ENCODE data around the gene MAG. TPM values are rescaled to one million over a fixed set of nuclear protein-coding genes. Genes with fewer than 3 reads are reported as not detected.

The MAG gene
- total and polyA plus RNA-seq, 10 of the 15 experiments (the other 5 are each of a cell fraction or from before 2014, with no cell fraction given), result 0.03 to 0.82 (median 0.17) TPM; not detected in 2

DNA sequence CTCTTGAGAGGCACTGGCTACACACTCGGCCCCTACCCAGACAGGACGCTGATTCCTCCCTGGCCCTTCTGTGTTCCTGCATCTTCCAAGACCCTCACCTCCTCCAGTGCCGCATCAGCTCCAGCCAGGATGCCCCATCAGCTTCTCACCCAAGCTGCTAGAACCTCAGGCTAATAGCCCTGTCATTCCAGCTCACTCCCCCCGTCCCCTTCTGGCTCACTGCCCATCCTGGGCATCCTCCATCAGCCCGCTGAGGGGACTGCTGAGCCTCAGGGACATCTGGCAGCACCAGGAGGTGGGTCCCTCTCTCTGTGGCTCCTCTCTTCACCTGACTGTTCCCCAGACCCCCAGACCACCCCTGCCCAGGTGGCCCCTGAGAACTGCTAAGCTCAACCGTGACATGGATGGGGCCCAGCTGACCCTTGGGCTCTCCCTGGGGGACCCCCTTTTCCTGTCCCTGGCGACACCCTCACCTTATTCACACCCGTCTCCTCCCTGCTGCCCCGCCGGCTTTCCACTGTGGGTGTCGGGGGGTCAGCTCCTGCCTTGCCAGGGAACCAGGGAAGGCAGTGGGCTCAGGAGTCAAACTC is 71.1 kb downstream of the MAG start:
- no peak overlapping the region for H2AFZ ChIP-seq (ENCODE audit: control insufficient read depth, low read depth, low read length)
- TF ChIP-seq POLR2AphosphoS5 (IDR thresholded peaks at IDR 0.05; ENCODE audit: low read length) (no peak), SUZ12 (IDR thresholded peaks at IDR 0.05; ENCODE audit: unreplicated experiment) (no peak), POLR2AphosphoS2 (IDR thresholded peaks at IDR 0.05; ENCODE audit: low read depth, low read length) (no peak), RCOR1 (conservative IDR thresholded peaks at IDR 0.05; ENCODE audit: low read depth, low read length) (no peak), BCL11A (IDR thresholded peaks at IDR 0.05; ENCODE audit: low read depth, low read length) (no peak), HDAC6 (IDR thresholded peaks at IDR 0.05; ENCODE audit: unreplicated experiment) (no peak), TCF7 (IDR thresholded peaks at IDR 0.05; ENCODE audit: borderline replicate concordance) (no peak), JUNB (IDR thresholded peaks at IDR 0.05) (no peak), FOXK2 (IDR thresholded peaks at IDR 0.05) (no peak), ESRRA (IDR thresholded peaks at IDR 0.05; ENCODE audit: low read length) (no peak), ZNF274 (IDR thresholded peaks at IDR 0.05; ENCODE audit: insufficient read depth, insufficient read length) (no peak), NR2C2 (IDR thresholded peaks at IDR 0.05; ENCODE audit: borderline replicate concordance, control insufficient read depth, insufficient read length, low read depth) (no peak), KDM1A (IDR thresholded peaks at IDR 0.05; ENCODE audit: borderline replicate concordance) (no peak)
- TF ChIP-seq, protein P1, sequence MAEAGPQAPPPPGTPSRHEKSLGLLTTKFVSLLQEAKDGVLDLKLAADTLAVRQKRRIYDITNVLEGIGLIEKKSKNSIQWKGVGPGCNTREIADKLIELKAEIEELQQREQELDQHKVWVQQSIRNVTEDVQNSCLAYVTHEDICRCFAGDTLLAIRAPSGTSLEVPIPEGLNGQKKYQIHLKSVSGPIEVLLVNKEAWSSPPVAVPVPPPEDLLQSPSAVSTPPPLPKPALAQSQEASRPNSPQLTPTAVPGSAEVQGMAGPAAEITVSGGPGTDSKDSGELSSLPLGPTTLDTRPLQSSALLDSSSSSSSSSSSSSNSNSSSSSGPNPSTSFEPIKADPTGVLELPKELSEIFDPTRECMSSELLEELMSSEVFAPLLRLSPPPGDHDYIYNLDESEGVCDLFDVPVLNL (IDR thresholded peaks at IDR 0.05; ENCODE audit: low read depth, low read length), result no peak
- TF ChIP-seq, protein P2, sequence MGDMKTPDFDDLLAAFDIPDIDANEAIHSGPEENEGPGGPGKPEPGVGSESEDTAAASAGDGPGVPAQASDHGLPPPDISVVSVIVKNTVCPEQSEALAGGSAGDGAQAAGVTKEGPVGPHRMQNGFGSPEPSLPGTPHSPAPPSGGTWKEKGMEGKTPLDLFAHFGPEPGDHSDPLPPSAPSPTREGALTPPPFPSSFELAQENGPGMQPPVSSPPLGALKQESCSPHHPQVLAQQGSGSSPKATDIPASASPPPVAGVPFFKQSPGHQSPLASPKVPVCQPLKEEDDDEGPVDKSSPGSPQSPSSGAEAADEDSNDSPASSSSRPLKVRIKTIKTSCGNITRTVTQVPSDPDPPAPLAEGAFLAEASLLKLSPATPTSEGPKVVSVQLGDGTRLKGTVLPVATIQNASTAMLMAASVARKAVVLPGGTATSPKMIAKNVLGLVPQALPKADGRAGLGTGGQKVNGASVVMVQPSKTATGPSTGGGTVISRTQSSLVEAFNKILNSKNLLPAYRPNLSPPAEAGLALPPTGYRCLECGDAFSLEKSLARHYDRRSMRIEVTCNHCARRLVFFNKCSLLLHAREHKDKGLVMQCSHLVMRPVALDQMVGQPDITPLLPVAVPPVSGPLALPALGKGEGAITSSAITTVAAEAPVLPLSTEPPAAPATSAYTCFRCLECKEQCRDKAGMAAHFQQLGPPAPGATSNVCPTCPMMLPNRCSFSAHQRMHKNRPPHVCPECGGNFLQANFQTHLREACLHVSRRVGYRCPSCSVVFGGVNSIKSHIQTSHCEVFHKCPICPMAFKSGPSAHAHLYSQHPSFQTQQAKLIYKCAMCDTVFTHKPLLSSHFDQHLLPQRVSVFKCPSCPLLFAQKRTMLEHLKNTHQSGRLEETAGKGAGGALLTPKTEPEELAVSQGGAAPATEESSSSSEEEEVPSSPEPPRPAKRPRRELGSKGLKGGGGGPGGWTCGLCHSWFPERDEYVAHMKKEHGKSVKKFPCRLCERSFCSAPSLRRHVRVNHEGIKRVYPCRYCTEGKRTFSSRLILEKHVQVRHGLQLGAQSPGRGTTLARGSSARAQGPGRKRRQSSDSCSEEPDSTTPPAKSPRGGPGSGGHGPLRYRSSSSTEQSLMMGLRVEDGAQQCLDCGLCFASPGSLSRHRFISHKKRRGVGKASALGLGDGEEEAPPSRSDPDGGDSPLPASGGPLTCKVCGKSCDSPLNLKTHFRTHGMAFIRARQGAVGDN (IDR thresholded peaks at IDR 0.05), result no peak
- H3K36me3 ChIP-seq (ENCODE audit: control insufficient read depth in 2 of 2, insufficient read depth in 2 of 2, low read length in 1 of 2), result no peaks in the 10 kb centered on the region
- in situ Hi-C loops (cut with MboI), result no loop called here
- no peak overlapping the region for H3K27ac ChIP-seq (ENCODE audit: control insufficient read depth, insufficient read depth)
- 0 out of 4 replicates have a peak, but pooled peaks cover 0 to 2% of the 10 kb centered on the region in 2 experiments for H3K27me3 ChIP-seq (replicated peaks in 1 of 2; ENCODE audit: control insufficient read depth in 2 of 2, insufficient read depth in 2 of 2, low read length in 1 of 2)
- BruUV-seq (replicated peaks), result no TSS peak
- FAIRE-seq (no peak), DNase-seq (ENCODE audit: low read depth, low spot score) (no peak), ATAC-seq (no peak)
- RAD21 ChIA-PET (ENCODE audit: unreplicated experiment), result interaction anchor here (0.6 to 2.1 kb wide), 5 partner anchors 10 to 221 kb away, joined by 3 to 7 read pairs (median 3); no protein-coding TSS in a partner anchor
- no peaks in the 10 kb centered on the region for H3K79me2 ChIP-seq (ENCODE audit: control insufficient read depth, insufficient read depth, low read length)
- POLR2A ChIA-PET, result no interaction called here
- CTCF ChIA-PET, result interaction anchor here (1.2 kb wide), 1 partner anchor 147 kb away, joined by 3 read pairs; no protein-coding TSS in a partner anchor
- no peaks in the 10 kb centered on the region for H4K20me1 ChIP-seq (ENCODE audit: control insufficient read depth, insufficient read depth)
- H3K4me3 ChIP-seq, result no peak overlapping the region
- H3K9me3 ChIP-seq (replicated peaks; ENCODE audit: control insufficient read depth, insufficient read depth, low read length), result no peaks in the 10 kb centered on the region
- intact Hi-C loops (cut with micrococcal nuclease; ENCODE audit: unreplicated experiment), result no loop called here
- H3K4me2 ChIP-seq (ENCODE audit: control insufficient read depth, insufficient read depth), result no peak overlapping the region
- H3K9ac ChIP-seq (ENCODE audit: control insufficient read depth, insufficient read depth, low read length), result no peak overlapping the region
- 38% methylated on average over 10 of the region's 11 CpGs for WGBS (ENCODE audit: insufficient coverage, insufficient replicate concordance, low lambda C conversion rate, missing lambda C conversion rate)
- SMC1A ChIA-PET (ENCODE audit: uncharacterized antibody, unreplicated experiment), result interaction anchor here (1.1 to 1.7 kb wide), 3 partner anchors 11 to 24 kb away, joined by 3 to 6 read pairs (median 4); no protein-coding TSS in a partner anchor
- H3K4me1 ChIP-seq (ENCODE audit: control insufficient read depth, insufficient read depth, low read length), result peaks cover 5% of the 10 kb centered on the region

Measured in GM12878 (cell line).